Activated T-helper 1 cell treated with anti-CD3 and anti-CD28 coated beads, Interleukin-2, amount 50 U/mL, for 16 hours (primary cell): ENCODE measurements around the gene ZNF414.
A peak's percentile ranks its signal among the peaks of the same experiment; 100 is the strongest.
"Not testable (repeated sequence)": the region's sequence is repeated elsewhere in the genome, so short reads cannot be mapped to it uniquely, and the experiment has no call there.

Experiments
- DNase-seq, 2 donors: peaks; one replicate each; pipeline ENCODE4 v3.0.0-alpha.2; 2020; ENCODE audit warnings: low read depth in 1 of 2, low spot score in 1 of 2

Gene ZNF414, protein sequence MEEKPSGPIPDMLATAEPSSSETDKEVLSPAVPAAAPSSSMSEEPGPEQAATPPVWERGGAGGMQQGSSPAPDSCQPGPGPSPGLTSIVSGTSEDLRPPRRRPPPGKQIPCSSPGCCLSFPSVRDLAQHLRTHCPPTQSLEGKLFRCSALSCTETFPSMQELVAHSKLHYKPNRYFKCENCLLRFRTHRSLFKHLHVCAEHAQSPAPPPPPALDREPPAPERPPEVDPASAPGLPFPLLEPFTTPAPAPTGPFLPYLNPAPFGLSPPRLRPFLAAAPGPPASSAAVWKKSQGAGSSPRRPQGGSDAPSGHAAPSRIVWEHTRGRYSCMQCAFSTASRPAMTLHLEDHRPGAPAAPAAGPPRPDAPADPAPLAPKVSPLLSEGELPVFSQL

DNA sequence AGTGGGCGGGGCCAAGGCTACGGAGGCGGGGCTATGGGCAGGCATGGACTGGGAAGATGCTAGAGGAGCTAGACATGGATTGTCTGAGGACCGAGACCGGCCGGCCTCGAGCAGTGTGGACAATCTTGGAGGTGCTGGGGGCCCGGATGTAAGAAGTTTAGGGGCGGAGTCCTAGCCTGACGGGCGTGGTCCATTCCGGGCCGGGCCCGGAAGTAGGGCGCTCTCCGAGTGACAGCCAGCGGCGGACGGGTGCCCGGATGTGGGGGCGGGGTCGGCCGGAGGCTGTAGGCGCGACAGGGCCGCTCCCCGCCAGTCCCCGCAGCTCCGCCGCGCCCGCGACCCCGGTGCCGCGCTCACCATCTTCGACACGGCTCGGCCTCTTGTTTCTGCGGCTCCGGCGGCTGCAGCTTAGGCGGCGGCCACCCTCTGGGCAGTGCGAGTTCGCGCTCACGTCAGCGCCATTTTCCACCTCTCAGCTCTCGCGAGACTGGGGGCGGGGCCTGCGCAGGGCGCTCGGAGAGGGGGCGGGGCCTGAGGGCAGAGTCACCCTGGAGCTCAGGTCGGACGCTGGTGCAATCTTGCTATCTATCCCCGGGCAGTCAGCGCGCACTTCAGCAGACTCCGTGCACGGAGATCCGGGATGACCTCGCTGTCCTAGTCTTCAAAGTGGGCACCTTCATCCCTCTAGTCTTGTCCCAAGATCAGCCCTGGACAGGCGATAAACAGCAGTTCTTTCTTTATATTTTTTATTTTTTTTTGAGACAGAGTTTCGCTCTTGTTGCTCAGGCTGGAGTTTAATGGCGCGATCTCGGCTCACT, at the start of gene ZNF414:
Gene ZNF414 (minus strand): TSS at position 481 of the 818 bp plus-strand sequence. CDS start 121 bp downstream, at position 360.
- DNase-seq = peak; percentile 91 to 97

DNA sequence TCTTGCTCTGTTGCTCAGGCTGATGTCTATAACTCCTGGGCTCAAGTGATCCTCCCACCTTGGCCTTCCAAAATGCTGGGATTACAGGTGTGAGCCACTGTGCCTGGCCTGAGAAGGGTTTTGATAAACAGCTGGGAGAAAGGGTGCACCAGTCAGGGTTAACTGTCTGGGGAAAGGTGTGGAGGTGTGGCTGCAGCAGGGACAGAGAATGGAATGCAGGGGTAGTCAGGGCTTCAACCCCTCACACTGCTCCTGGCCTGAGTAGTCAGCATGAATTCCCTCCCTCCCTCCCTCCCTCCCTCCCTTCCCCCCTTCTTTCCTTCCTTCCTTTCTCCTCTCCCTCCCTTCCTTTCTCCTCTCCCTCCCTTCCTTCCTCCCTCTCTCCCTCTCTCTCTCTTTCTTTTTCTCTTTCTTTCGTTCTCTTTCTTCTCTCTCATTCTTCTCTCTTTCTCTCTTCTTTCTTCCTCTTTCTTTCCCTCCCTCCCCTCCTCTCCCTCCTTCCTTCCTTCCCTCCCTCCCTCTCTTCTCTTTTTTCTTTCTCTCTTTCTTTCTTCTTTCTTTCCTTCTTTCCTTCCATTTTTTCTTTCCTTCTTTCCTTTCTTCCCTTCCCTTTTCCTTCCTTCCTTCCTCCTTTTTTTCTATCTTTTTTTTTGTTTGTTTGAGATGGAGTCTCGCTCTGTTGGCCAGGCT, 47.3 kb upstream of the ZNF414 start:
- no peak for DNase-seq

DNA sequence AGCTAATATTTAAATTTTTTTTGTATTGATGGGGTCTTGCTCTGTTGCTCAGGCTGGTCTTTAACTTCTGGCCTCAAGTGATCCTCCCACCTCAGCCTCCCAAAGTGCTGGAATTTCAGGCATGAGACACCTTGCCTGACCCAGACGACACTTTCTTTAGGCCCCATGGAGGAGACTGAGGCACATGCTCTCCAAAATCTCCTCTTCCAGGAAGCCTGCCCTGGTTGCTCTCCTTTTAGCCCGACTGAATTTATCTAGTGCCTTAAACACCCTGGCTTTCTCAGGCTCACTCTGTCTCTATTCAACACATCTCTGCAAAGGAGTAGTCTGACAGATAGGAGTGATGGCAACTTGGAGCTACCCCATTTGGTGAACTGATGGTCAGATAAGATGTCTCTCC, 44.4 kb upstream of the ZNF414 start:
- DNase-seq = no peak

DNA sequence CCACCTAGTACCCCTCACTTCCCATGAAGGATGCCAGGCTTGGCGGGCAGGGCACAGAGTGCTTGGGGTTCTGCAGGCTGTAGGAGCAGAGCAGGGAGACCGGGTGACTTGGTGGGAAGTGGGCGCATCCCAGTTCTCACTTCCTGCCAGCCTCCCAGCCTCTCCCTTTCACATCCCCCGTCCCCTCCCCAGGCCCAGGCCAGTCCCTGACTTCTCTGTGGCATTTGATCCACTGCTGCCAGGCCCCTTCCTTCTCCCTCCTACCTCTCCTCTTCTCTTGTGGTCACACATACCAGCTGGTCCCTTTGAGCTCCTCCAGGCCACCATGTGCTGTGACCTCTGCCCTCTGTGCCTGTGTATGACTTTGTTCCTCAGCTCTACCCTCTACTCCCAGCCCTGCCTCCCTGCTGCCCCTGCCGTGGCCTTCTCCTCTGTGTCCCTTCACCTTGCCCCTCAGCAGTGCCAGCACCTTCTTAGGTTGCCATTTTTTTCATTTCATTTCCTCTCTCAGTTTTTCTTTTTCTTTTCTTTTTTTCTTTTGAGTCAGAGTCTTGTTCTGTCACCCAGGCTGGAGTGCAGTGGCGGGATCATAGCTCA, 43.8 kb upstream of the ZNF414 start:
- no peak for DNase-seq

DNA sequence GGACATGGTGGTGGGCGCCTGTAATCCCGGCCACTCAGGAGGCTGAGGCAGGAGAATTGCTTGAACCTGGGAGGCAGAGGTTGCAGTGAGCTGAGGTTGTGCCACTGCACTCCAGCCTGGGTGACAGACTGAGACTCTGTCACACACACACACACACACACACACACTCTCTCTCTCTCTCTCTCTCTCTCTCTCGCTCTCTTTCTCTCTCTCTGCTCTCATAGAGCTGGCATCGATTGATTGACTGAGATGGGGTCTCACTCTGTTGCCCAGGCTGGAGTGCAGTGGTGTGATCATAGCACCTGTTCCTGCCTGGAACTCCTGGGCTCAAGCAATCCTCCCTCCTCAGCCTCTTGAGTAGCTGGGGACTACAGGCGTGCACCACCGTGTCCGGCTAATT, 39.8 kb upstream of the ZNF414 start:
- not testable (repeated sequence) for DNase-seq

DNA sequence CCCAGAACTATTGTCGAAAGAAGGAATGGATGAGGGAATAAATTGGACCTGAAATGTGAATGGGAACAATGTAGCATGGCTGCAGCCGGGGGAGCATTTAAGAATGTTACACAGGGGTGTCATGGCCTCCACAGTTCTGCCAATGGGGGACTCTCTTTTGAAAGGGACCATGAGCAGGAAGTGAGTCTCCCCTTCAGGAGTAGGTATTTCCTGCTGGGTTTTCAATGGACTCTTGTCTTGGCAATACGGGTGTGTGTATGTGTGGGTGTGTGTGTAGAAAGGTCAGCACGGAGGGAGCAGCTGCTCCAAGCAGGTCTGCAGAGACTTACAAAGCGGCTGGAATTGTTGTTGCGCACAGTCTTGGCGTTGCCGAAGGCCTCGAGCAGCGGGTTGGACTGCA, 38.8 kb upstream of the ZNF414 start:
- no peak for DNase-seq

DNA sequence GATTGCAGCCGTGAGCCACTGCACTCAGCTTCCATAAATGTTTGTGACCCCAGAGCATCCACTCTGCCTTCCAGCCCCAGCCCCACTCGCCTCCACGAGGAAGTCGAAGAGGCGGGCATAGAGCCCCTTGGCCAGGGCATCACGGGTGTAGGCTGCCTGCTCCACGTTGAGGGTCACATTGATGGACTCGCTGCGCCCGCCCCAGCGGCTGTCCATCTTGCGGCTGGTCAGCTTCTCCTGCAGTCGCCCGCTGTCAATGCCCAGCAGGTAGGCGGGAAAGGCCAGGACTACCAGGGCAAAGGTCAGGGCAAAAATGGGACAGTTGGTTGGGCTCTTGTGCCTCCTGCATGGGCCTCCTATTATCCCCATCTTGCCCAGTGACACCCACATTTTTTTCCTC, 36.1 kb upstream of the ZNF414 start:
- no peak for DNase-seq

DNA sequence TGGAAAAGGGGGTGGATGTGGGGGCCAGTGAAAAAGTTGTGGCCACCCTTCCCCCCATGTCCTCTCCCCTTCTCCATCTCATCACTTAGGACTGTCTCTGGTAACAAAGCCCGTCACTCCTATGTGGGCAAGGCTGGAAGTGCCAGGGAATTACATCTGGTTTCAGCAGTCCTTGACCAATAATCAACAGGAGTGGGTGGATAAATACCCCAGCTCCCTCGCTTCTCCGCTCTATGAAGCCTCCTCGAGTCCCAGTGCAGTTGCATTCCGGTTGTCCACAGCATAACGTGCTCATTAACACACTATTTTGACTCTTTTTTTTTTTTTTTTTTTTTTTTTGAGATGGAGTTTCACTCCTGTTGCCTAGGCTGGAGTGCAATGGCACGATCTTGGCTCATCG, 31.8 kb upstream of the ZNF414 start:
- no peak for DNase-seq

DNA sequence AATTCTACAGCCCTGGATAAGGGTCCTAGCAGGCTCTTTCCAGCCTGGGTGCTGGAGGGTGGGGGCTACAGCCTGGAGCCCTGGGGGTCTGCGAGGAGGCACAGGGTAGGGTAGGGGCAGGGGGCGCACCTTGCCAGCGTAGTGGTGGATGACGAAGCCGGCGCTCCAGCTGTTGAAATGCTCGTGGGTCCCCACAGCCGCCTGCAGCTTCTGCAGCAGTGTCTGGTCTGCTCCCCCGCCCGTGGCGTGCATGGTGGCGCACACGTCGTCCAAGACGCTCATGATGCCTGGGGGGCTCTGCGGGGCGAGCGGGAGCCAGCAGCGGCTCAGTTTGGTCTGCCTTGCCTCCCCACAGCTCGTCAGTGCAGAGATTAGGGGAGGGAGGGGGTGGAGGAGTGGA, 30.2 kb upstream of the ZNF414 start:
- no peak for DNase-seq

DNA sequence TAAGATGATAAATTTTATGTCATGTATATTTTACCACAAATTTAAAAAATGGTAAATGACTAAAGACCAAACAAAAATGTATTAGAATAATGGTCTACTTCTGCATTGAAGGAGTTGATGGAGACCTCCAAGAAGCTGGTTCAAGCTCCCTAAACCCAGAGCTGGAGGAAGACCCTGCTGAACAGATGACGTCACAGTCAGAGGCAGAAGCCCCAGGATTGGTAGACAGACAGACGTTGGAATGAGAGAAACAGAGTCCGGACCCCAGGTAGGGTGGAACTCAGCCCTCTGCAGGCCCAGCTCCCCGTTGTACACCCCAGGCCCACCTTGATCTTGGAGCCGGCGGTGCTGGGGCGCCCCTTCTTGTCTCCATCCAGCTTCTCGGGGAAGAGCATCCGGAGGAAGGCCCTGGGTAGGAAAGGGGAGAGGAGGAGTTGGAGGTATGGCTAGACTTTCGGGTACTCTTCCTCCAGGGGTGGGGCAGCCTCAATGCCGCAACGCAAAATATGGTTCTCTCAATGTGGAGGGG, 25.7 kb upstream of the ZNF414 start:
- DNase-seq = no peak

DNA sequence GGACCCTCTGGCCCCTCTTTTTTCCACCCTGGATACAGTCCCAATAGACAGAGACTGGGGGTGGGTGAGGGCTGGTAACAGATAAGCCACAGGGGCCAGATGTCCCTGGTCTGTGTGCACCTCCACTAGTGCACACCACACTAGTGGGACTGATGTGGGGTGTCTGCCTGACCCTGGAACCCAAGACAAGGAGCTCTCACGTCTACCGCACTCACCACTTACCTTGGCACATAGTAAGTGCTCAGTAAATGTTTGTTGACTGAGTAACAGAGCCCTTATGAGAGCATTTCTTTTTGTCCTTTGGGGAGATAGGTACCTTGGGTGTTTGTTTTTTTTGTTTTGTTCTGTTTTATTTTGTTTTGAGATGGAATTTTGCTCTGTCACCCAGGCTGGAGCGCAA, 23.1 kb upstream of the ZNF414 start:
- DNase-seq = no peak

DNA sequence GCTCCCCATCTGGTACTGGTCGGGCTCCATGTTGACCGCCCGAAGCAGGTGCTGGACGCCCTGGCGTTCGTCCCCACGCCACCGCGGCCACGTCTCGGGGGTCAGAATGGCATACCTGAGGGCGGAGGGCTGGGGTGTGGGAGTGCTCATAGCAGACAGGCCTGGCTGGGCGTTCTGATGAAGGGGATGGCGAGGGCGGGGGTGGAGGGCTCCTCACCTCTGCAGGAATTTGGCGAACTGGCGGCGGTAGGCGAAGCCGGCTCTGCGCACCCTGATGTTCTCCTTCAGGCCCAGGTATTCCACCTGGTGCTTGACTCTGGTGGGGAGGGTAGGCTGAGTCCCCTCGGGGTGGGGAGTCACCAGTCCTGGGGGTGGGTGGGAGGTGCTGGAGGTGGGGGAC, 22.3 kb upstream of the ZNF414 start:
- no peak for DNase-seq

DNA sequence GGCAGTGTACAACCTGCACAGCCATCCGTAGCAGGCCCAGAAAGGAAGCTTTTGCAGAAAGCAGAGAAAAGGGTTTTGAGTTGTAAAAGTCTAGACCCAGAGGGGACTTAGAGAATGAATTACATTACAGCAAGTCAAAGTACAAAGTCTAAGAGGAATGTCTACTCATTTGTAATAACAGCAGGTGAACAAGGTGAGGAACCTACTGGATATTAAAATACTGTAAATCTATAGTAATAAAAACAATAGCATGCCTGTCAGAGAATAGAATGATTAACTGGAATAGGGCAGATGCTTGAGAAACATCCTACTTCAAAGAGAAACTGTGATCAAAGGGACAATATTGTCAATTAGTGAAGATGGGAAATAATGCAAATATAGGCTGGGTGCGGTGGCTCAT, 18.3 kb upstream of the ZNF414 start:
- DNase-seq = no peak

DNA sequence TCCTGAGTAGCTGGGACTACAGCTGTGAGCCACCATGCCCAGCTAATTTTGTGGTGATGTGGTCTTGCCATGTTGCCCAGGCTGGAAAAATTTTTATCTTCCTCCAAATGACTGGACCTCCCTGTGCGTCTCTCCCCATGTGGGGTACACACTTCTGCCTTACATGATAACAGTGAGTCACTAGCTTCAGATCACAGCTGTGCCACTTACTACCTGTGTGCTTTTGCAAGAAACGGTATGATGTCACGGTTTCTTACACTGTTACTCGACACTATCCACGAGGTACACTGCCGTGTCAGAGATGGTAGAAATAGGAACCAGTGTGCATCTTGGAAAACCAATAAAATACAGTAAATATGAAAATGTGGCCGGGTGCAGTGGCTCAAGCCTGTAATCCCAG, 17.5 kb upstream of the ZNF414 start:
- no peak for DNase-seq

DNA sequence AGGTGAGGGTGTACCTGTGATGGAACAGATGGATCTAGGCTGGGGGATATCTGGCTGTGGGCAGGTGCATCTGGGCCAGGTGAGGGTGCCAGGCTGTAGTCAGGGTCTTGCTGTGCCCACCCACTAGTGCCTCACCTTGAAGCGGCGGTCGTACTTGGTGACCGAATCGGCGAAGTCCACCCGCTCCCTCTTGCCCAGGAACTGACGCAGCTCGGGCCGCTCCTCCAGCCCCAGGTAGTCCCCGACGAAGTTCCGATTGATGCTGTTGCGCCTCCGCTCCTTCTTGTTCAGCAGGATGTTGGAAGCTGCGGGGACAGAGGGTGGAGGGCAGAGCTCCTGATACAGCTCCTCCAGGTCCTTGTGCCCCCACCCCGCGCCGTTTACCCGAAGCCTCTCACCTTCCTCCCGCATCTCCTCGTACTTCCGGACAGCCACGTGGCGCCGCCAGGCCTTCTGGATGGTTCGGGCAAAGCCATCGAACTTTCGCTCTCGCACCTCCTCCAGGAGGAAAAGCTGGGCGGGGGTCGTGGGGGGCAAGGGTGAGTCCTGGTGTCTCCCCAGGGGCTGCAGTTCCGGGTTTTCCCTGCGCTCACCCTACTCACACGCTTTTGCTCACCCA, 16.2 kb upstream of the ZNF414 start:
- no peak for DNase-seq

DNA sequence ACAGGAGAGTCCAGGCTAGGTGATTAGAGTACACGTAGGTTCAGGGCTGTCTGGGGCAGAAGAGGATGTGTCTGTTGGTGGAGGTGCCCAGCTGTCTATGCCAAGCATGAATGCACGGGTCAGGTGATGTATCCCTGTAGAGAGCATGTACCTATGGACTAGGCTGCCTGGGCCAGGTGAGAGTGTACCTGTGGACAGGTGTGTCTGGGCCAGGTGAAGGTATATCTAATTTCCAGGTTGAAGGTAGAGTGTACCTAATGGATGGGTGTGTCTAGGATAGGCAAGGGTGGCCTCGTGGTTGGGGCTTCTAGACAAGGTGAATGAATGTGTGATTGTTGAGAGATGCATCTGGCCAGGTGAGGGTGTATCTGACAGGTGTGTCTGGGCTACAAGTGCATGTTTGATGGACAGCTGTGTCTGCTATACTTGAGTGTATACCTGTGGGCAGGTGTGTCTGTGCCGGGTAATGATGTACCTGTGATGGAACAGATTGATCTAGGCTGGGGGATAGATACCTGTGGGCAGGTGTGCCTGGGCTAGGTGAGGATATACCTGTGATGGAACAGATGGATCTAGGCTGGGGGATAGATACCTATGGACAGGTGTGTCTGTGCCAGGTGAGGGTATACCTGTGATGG, 15.5 kb upstream of the ZNF414 start:
- no peak for DNase-seq

DNA sequence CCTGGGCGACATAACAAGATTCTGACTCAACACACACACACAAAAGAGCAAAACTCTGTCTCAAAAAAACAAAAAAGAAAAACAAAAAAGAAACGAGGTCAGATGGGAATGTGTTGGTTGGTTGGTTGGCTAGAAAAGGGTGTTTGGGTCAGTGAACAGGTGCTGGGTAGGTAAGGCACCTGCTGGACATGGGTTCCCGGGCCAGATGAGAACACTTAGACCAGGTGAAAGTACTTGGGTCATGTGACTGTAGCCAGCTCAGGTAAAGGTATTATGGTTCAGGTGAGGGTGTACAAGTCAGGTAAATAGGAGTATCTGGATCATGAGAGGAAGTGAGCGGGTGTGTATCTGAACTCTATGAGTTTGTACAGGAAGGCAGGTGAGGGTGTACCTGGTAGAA, 14.5 kb upstream of the ZNF414 start:
- no peak for DNase-seq

DNA sequence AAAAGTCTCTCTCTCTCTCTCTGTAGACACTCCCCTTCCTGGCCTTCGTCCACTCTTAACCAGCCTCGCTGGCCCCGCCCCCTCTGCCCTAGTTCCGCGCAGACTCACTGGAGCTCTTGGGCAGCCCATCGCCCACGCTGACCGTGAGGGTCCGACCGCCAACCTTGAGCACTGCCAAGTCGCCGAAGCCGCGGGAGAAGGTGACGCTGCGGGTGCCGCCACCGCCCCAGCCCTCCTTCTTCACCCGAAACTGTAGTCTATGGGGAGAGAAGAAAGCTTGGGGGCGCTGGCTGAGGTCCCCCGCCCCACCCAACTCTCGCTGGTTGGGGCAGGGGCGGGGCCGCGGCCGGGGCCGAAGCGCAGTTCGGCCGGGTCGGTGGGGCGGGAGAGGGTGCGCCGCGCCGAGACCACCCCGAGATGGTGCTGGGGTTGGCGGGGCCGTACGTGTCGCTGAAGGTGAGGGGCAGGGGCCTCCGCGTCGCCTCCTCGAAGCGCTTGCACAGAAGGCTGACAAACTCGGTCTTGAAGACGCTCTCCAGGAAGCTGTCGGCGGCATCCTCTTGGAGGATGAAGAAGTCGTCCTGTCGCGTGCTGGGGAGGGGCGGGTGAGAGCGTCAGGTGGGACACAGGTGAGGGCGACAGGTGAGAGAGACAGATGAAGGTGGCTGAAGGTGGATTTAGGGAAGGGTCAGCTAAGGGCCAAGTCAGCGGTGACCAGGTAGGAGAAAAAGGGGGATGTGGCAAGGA, 12.6 kb upstream of the ZNF414 start:
- DNase-seq = no peak

DNA sequence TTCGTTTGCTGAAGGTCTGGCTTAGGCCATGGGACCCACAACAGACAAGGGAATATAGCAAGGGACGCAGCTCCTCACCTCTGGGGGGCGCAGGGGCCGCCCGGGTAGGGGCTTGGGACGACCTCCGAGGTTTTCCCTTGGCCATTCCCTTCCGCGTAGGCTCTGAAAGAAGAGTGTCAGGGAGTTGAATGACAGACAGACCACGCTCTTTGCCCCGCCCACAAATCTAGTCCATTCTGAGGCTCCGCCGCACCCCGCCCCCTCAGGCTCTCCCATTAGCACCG, 11.4 kb upstream of the ZNF414 start:
- DNase-seq = no peak

DNA sequence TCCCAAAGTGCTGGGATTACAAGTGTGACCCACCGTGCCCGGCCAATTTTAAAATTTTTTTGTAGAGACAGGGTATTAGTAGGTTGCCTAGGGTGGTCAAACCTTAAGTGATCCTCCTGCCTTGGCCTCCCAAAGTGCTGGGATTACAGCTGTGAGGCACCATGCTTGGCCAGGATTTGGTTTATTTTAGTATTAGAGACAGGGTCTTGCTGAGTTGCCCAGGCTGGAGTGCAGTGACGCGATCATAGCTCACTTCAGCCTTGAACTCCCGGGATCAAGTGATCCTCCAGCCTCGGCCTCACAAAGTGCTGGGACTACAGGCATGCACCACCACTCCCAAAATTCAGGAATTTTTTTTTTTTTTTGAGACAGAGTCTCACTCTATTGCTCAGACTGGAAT, 5.4 kb upstream of the ZNF414 start:
- no peak for DNase-seq
